ENCODE data around the gene NEUROD2. TPM values are rescaled to one million over a fixed set of nuclear protein-coding genes. Genes with fewer than 3 reads are reported as not detected.

The NEUROD2 gene
- total and polyA plus RNA-seq, 2 of the 13 experiments (the other 11 are each of a cell fraction or from before 2014, with no cell fraction given), result not detected

DNA sequence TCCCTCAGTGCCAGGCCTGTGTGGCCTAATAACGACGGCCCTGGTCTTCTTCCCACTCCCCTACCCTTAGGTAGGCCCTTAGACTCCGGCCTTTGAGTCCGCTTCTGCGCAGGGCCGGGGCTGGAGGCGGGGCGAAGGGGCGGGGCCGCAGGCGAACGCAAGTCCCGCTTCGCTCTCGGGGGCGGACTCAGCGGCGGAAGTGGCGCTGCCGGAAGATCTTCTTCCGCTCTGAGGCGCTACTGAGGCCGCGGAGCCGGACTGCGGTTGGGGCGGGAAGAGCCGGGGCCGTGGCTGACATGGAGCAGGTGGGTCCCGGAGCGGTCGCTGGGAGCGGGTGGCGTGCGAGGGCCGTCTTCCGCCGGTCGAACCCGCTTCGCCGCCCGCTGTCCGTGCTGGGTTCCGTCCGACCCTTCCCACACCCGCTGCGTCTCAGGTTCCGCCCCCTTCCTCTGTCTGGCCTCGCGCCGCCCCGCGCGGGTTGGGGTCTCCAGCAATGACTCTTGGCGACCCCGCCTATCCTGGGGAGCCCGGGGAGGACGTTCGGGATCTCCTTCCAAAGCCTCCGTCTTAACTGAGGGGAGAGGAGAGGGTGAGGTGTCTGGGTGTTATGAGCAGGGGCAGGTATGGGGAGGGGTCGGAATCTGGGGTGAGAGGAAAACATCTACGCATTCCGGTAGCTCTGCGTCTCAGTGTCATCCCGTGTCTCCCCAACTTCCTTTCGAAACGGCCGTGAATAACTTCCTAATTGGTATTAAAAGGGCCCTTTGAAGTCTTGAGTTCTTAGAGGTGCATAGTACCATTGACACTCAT is 29.4 kb upstream of the NEUROD2 start, which contains the start of gene STARD3 (continued):
- peak; percentile 94 for TF ChIP-seq FOXC1 (CRISPR knock-in tag; IDR thresholded peaks at IDR 0.05; ENCODE audit: borderline replicate concordance)
- no peak for TF ChIP-seq KDM1A (CRISPR knock-in tag; IDR thresholded peaks at IDR 0.05)
- no peak for TF ChIP-seq BCLAF1 (IDR thresholded peaks at IDR 0.05)
- no peak for TF ChIP-seq JDP2 (CRISPR knock-in tag; IDR thresholded peaks at IDR 0.05; ENCODE audit: borderline replicate concordance)
- TF ChIP-seq SNAPC4 (CRISPR knock-in tag; IDR thresholded peaks at IDR 0.05), result peak; percentile 48; the same call in 1 of the 2 replicates
- 0 out of 2 replicates have a peak, but pooled peaks have one; percentile 43 for TF ChIP-seq FOXK1 (CRISPR knock-in tag; IDR thresholded peaks at IDR 0.05; ENCODE audit: borderline replicate concordance, low read depth)
- TF ChIP-seq ZEB1 (IDR thresholded peaks at IDR 0.05; ENCODE audit: insufficient replicate concordance, low read depth), result peak; percentile 64
- TF ChIP-seq, protein P1, sequence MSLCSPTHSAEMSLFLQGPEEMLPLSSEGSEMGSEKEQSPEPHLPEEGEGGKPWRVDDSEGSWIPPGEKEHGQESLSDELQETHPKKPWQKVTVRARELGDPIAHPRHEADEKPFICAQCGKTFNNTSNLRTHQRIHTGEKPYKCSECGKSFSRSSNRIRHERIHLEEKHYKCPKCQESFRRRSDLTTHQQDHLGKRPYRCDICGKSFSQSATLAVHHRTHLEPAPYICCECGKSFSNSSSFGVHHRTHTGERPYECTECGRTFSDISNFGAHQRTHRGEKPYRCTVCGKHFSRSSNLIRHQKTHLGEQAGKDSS (CRISPR knock-in tag; IDR thresholded peaks at IDR 0.05; ENCODE audit: borderline replicate concordance, low read depth), result peak; percentile 95; the same call in 1 of the 2 replicates
- peak; percentile 46; the same call in 1 of the 2 replicates for TF ChIP-seq ZNF724P (CRISPR knock-in tag; IDR thresholded peaks at IDR 0.05; ENCODE audit: borderline replicate concordance)
- TF ChIP-seq, protein P2, sequence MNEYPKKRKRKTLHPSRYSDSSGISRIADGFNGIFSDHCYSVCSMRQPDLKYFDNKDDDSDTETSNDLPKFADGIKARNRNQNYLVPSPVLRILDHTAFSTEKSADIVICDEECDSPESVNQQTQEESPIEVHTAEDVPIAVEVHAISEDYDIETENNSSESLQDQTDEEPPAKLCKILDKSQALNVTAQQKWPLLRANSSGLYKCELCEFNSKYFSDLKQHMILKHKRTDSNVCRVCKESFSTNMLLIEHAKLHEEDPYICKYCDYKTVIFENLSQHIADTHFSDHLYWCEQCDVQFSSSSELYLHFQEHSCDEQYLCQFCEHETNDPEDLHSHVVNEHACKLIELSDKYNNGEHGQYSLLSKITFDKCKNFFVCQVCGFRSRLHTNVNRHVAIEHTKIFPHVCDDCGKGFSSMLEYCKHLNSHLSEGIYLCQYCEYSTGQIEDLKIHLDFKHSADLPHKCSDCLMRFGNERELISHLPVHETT (CRISPR knock-in tag; conservative IDR thresholded peaks at IDR 0.05), result 0 out of 2 replicates have a peak, but pooled peaks have one; percentile 51
- no peak for TF ChIP-seq ZNF382 (CRISPR knock-in tag; IDR thresholded peaks at IDR 0.05; ENCODE audit: borderline replicate concordance)
- TF ChIP-seq PHF21A (CRISPR knock-in tag; IDR thresholded peaks at IDR 0.05), result 0 out of 2 replicates have a peak, but pooled peaks have one; percentile 17
- TF ChIP-seq, protein P3, sequence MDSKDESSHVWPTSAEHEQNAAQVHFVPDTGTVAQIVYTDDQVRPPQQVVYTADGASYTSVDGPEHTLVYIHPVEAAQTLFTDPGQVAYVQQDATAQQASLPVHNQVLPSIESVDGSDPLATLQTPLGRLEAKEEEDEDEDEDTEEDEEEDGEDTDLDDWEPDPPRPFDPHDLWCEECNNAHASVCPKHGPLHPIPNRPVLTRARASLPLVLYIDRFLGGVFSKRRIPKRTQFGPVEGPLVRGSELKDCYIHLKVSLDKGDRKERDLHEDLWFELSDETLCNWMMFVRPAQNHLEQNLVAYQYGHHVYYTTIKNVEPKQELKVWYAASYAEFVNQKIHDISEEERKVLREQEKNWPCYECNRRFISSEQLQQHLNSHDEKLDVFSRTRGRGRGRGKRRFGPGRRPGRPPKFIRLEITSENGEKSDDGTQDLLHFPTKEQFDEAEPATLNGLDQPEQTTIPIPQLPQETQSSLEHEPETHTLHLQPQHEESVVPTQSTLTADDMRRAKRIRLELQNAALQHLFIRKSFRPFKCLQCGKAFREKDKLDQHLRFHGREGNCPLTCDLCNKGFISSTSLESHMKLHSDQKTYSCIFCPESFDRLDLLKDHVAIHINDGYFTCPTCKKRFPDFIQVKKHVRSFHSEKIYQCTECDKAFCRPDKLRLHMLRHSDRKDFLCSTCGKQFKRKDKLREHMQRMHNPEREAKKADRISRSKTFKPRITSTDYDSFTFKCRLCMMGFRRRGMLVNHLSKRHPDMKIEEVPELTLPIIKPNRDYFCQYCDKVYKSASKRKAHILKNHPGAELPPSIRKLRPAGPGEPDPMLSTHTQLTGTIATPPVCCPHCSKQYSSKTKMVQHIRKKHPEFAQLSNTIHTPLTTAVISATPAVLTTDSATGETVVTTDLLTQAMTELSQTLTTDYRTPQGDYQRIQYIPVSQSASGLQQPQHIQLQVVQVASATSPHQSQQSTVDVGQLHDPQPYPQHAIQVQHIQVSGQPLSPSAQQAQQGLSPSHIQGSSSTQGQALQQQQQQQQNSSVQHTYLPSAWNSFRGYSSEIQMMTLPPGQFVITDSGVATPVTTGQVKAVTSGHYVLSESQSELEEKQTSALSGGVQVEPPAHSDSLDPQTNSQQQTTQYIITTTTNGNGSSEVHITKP (CRISPR knock-in tag; IDR thresholded peaks at IDR 0.05; ENCODE audit: low read depth), result peak; percentile 76

Data from HepG2 (cell line).